Keratinocyte (primary cell): ENCODE data around the gene HLA-DMA. TPM values are rescaled to one million over a fixed set of nuclear protein-coding genes. Genes with fewer than 3 reads are reported as not detected.

Experiments used
- DNase-seq: peaks from one replicate; pipeline ENCODE4 v3.0.0-alpha.2; 2011; ENCODE audit warnings: low read depth, missing footprints, low spot score
- FAIRE-seq: peaks from 2 replicates; lab custom pipeline; 2011; peaks lifted over from hg19 to GRCh38; lab: Jason Lieb, UNC
- H2AFZ ChIP-seq: 2 replicates; pipeline ENCODE4 v1.6.0; 2012; ENCODE audit warnings: low read length, control low read depth, inconsistent platforms; ENCODE audit not compliant: control insufficient read depth
- H3K27ac ChIP-seq: 2 replicates; pipeline ENCODE4 v1.5.1; 2011; ENCODE audit warnings: low read length; ENCODE audit not compliant: control insufficient read depth, insufficient read depth
- H3K27me3 ChIP-seq: 3 replicates; pipeline ENCODE4 v1.6.0; 2011; ENCODE audit warnings: low read length; ENCODE audit not compliant: control insufficient read depth, insufficient read depth; ENCODE audit errors: extremely low read depth
- H3K36me3 ChIP-seq, 2 experiments: 2 replicates in 1 of 2; 3 replicates in 1 of 2; pipeline ENCODE4 v1.5.1; 2011; ENCODE audit warnings: low read length in 2 of 2, mild to moderate bottlenecking in 1 of 2; ENCODE audit not compliant: control insufficient read depth in 2 of 2, insufficient read depth in 2 of 2; ENCODE audit errors: extremely low read depth in 1 of 2
- H3K4me1 ChIP-seq: 3 replicates; pipeline ENCODE4 v1.5.1; 2011; ENCODE audit warnings: low read length; ENCODE audit not compliant: control insufficient read depth, insufficient read depth; ENCODE audit errors: extremely low read depth
- H3K4me2 ChIP-seq: 3 replicates; pipeline ENCODE4 v1.6.0; 2011; ENCODE audit warnings: low read depth, low read length; ENCODE audit not compliant: control insufficient read depth, insufficient read depth; ENCODE audit errors: extremely low read depth
- H3K4me3 ChIP-seq, 3 experiments: fragments of 200-600 bp in 1 of 3; sonication (generic) in 1 of 3; 2 replicates in 2 of 3; 3 replicates in 1 of 3; pipeline ENCODE4 v1.5.1; 2011 to 2016; ENCODE audit warnings: low read length in 3 of 3, mild to moderate bottlenecking in 3 of 3, control low read depth in 2 of 3, inconsistent platforms in 1 of 3, low read depth in 1 of 3, mixed read lengths in 1 of 3, mixed run types in 1 of 3, moderate library complexity in 1 of 3; ENCODE audit not compliant: control insufficient read depth in 2 of 3, insufficient read depth in 2 of 3; ENCODE audit errors: extremely low read depth in 1 of 3
- H3K79me2 ChIP-seq: 2 replicates; pipeline ENCODE4 v1.6.0; 2012; ENCODE audit warnings: low read length; ENCODE audit not compliant: control insufficient read depth, insufficient read depth
- H3K9ac ChIP-seq: 3 replicates; pipeline ENCODE4 v1.6.0; 2011; ENCODE audit warnings: low read length; ENCODE audit not compliant: control insufficient read depth, insufficient read depth; ENCODE audit errors: extremely low read depth
- H3K9me1 ChIP-seq: 3 replicates; pipeline ENCODE4 v1.6.0; 2011; ENCODE audit warnings: low read length; ENCODE audit not compliant: control insufficient read depth, insufficient read depth; ENCODE audit errors: extremely low read depth
- H3K9me3 ChIP-seq: 2 replicates; pipeline ENCODE4 v1.5.1; 2012; ENCODE audit warnings: low read depth, low read length; ENCODE audit not compliant: control insufficient read depth
- H4K20me1 ChIP-seq: 3 replicates; pipeline ENCODE4 v1.6.0; 2011; ENCODE audit warnings: low read length; ENCODE audit not compliant: control insufficient read depth, insufficient read depth; ENCODE audit errors: extremely low read depth
- CTCF ChIP-seq, 3 experiments: IDR thresholded peaks in 1 of 3; conservative IDR thresholded peaks in 1 of 3; optimal IDR thresholded peaks in 1 of 3; 2 replicates in 2 of 3; 3 replicates in 1 of 3; pipeline versions ENCODE3 to v1.5.1; 2011; ENCODE audit warnings: low read length in 3 of 3, mild to moderate bottlenecking in 3 of 3, moderate library complexity in 2 of 3, control low read depth in 1 of 3, inconsistent platforms in 1 of 3; ENCODE audit not compliant: insufficient read depth in 2 of 3; ENCODE audit errors: extremely low read depth in 1 of 3
- EZH2 ChIP-seq: IDR thresholded peaks from one replicate; pipeline ENCODE4 v1.6.1; 2012; ENCODE audit warnings: inconsistent platforms, mild to moderate bottlenecking, low read length, moderate library complexity
- dilution Hi-C: fragments of 300-500 bp; cut with MboI; formaldehyde crosslinking; loops from one replicate; pipeline ENCODE4 v1.7.0; 2020; ENCODE audit warnings: low sequenced_read_pairs; ENCODE audit not compliant: extremely low pct_ligation_motif_present
- polyA plus RNA-seq, 5 experiments: library from polyadenylated mRNA; depleted of rRNA in 3 of 5; stranded (reverse) in 3 of 5; stranded (forward) in 1 of 5; unstranded in 1 of 5; fragments of >200 nt; gene quantifications; 1 replicate in 1 of 5; 2 replicates in 3 of 5; 3 replicates in 1 of 5; pipeline versions ENCODE4 v1.2.1 to v1.2.3, GENCODE V29; 2011 to 2012; ENCODE audit warnings: missing spikeins in 2 of 5, low read depth in 1 of 5, low replicate concordance in 1 of 5

Gene HLA-DMA
- polyA plus RNA-seq, 1 donor (not counting 4 experiments of a cell fraction or from before 2014, with no cell fraction given): 2.6 TPM

- no peak overlapping the region for H3K27ac ChIP-seq
- H3K9me3 ChIP-seq: no peaks in the 10 kb centered on the region
- no peaks in the 10 kb centered on the region for H3K27me3 ChIP-seq
- no peak overlapping the region for H3K4me2 ChIP-seq
- no peak overlapping the region for H3K4me3 ChIP-seq
- H3K9me1 ChIP-seq: no peaks in the 10 kb centered on the region
- peaks cover 17 to 21% of the 10 kb centered on the region in 2 experiments for H3K36me3 ChIP-seq
- H3K79me2 ChIP-seq: peaks cover 4% of the 10 kb centered on the region
- FAIRE-seq: no peak
- dilution Hi-C loops: no loop called here
- H3K4me1 ChIP-seq: no peaks in the 10 kb centered on the region
- H4K20me1 ChIP-seq: peaks cover 24% of the 10 kb centered on the region
- DNase-seq: no peak
- TF ChIP-seq EZH2: no peak
- no peak for TF ChIP-seq CTCF (optimal IDR thresholded peaks at IDR 0.05 in 1 of 3, IDR thresholded peaks at IDR 0.05 in 1 of 3, conservative IDR thresholded peaks at IDR 0.05 in 1 of 3; ENCODE audit: extremely low read depth in 1 of 3, insufficient read depth in 2 of 3, low read length in 3 of 3)
- no peak overlapping the region for H2AFZ ChIP-seq
- no peak overlapping the region for H3K9ac ChIP-seq
These were observed 31.2 kb upstream of the HLA-DMA start for GRCh38 chr6:32983964-32984621.

GRCh38 chr6:32983493-32983848, 30.6 kb upstream of the HLA-DMA start:
- Histone ChIP-seq H3K4me3 (no peak overlapping the region), H3K36me3 (peaks cover 19 to 27% of the 10 kb centered on the region in 2 experiments), H2AFZ (no peak overlapping the region), H3K9me3 (no peaks in the 10 kb centered on the region), H3K4me2 (no peak overlapping the region), H3K27ac (no peak overlapping the region), H3K9ac (no peak overlapping the region), H3K27me3 (no peaks in the 10 kb centered on the region), H3K4me1 (no peaks in the 10 kb centered on the region), H4K20me1 (peaks cover 29% of the 10 kb centered on the region), H3K79me2 (peaks cover 7% of the 10 kb centered on the region), H3K9me1 (no peaks in the 10 kb centered on the region)
- dilution Hi-C loops: no loop called here
- FAIRE-seq (no peak), DNase-seq (no peak)
- TF ChIP-seq CTCF (optimal IDR thresholded peaks at IDR 0.05 in 1 of 3, IDR thresholded peaks at IDR 0.05 in 1 of 3, conservative IDR thresholded peaks at IDR 0.05 in 1 of 3; ENCODE audit: extremely low read depth in 1 of 3, insufficient read depth in 2 of 3, low read length in 3 of 3) (no peak), EZH2 (no peak)
